ENCODE data around the gene THAP8. TPM values are rescaled to one million over a fixed set of nuclear protein-coding genes. Genes with fewer than 3 reads are reported as not detected.

The THAP8 gene
- total and polyA plus RNA-seq, 2 of the 13 experiments (the other 11 are each of a cell fraction or from before 2014, with no cell fraction given), result 1.7 to 3.7 TPM

DNA sequence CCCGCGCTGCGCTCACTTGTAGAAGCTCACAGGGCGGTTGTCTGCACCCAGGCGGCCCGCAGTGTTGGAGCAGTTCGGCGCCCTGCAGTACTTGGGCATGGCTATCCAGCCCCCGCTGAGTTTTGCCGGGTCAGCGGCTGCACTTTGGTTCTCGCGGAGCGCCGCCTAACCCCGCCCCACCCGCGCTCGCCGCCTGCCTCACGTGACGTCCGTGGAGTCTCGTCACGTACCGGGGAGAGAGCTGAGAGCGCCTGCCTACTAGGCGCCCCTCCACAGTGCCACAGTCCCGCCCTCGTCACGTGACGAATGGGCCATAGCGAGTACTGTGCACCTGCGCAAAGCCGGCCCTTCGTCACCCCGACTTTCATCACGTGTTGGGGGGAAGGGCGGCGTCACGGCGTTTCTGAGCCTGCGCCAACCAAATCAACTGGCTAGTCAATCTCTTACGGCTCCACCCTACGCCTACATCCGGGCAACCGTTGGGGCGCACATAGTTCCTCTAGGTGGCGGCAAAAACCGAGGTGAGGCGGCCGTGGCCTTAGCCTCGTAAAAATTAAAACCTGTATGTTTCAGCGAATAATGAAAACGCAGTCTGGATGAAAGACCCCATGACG lies at the start of gene THAP8 (continued):
- TF ChIP-seq CCAR2 (optimal IDR thresholded peaks at IDR 0.05; ENCODE audit: low read depth, low read length) (no peak), ZSCAN30 (CRISPR knock-in tag; IDR thresholded peaks at IDR 0.05) (no peak), TARDBP (CRISPR knock-in tag; IDR thresholded peaks at IDR 0.05) (peak; percentile 40), JUND (CRISPR knock-in tag; IDR thresholded peaks at IDR 0.05) (no peak; the same call in 1 of the 2 replicates), ZNF768 (CRISPR knock-in tag; IDR thresholded peaks at IDR 0.05) (peak; percentile 39; the same call in 1 of the 2 replicates), ELF1 (CRISPR knock-in tag; IDR thresholded peaks at IDR 0.05) (peak; percentile 54; the same call in 1 of the 2 replicates), ZNF563 (CRISPR knock-in tag; IDR thresholded peaks at IDR 0.05) (no peak), SMYD3 (CRISPR knock-in tag; IDR thresholded peaks at IDR 0.05) (no peak; the same call in 1 of the 2 replicates), JARID2 (CRISPR knock-in tag; IDR thresholded peaks at IDR 0.05; ENCODE audit: insufficient replicate concordance) (no peak), CREB1 (IDR thresholded peaks at IDR 0.05) (peak; percentile 96), CREB1 (CRISPR knock-in tag; IDR thresholded peaks at IDR 0.05) (peak; percentile 89), CBX5 (CRISPR knock-in tag; IDR thresholded peaks at IDR 0.05; ENCODE audit: borderline replicate concordance) (peak; percentile 71; the same call in 1 of the 2 replicates), KLF11 (CRISPR knock-in tag; IDR thresholded peaks at IDR 0.05) (no peak; the same call in 1 of the 2 replicates), TAF15 (IDR thresholded peaks at IDR 0.05; ENCODE audit: low read depth, low read length, poor library complexity, severe bottlenecking) (no peak), ZNF558 (CRISPR knock-in tag; IDR thresholded peaks at IDR 0.05; ENCODE audit: borderline replicate concordance) (no peak), SALL1 (CRISPR knock-in tag; IDR thresholded peaks at IDR 0.05) (peak; percentile 90), SATB2 (CRISPR knock-in tag; IDR thresholded peaks at IDR 0.05) (no peak), ZNF446 (CRISPR knock-in tag; IDR thresholded peaks at IDR 0.05) (0 out of 2 replicates have a peak, but pooled peaks have one; percentile 73)
- TF ChIP-seq, protein P1, sequence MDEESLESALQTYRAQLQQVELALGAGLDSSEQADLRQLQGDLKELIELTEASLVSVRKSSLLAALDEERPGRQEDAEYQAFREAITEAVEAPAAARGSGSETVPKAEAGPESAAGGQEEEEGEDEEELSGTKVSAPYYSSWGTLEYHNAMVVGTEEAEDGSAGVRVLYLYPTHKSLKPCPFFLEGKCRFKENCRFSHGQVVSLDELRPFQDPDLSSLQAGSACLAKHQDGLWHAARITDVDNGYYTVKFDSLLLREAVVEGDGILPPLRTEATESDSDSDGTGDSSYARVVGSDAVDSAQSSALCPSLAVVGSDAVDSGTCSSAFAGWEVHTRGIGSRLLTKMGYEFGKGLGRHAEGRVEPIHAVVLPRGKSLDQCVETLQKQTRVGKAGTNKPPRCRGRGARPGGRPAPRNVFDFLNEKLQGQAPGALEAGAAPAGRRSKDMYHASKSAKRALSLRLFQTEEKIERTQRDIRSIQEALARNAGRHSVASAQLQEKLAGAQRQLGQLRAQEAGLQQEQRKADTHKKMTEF (CRISPR knock-in tag; IDR thresholded peaks at IDR 0.05), result peak; percentile 90; the same call in 1 of the 2 replicates
- TF ChIP-seq, protein P2, sequence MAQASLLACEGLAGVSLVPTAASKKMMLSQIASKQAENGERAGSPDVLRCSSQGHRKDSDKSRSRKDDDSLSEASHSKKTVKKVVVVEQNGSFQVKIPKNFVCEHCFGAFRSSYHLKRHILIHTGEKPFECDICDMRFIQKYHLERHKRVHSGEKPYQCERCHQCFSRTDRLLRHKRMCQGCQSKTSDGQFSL (CRISPR knock-in tag; IDR thresholded peaks at IDR 0.05), result peak; percentile 85
- TF ChIP-seq, protein P3, sequence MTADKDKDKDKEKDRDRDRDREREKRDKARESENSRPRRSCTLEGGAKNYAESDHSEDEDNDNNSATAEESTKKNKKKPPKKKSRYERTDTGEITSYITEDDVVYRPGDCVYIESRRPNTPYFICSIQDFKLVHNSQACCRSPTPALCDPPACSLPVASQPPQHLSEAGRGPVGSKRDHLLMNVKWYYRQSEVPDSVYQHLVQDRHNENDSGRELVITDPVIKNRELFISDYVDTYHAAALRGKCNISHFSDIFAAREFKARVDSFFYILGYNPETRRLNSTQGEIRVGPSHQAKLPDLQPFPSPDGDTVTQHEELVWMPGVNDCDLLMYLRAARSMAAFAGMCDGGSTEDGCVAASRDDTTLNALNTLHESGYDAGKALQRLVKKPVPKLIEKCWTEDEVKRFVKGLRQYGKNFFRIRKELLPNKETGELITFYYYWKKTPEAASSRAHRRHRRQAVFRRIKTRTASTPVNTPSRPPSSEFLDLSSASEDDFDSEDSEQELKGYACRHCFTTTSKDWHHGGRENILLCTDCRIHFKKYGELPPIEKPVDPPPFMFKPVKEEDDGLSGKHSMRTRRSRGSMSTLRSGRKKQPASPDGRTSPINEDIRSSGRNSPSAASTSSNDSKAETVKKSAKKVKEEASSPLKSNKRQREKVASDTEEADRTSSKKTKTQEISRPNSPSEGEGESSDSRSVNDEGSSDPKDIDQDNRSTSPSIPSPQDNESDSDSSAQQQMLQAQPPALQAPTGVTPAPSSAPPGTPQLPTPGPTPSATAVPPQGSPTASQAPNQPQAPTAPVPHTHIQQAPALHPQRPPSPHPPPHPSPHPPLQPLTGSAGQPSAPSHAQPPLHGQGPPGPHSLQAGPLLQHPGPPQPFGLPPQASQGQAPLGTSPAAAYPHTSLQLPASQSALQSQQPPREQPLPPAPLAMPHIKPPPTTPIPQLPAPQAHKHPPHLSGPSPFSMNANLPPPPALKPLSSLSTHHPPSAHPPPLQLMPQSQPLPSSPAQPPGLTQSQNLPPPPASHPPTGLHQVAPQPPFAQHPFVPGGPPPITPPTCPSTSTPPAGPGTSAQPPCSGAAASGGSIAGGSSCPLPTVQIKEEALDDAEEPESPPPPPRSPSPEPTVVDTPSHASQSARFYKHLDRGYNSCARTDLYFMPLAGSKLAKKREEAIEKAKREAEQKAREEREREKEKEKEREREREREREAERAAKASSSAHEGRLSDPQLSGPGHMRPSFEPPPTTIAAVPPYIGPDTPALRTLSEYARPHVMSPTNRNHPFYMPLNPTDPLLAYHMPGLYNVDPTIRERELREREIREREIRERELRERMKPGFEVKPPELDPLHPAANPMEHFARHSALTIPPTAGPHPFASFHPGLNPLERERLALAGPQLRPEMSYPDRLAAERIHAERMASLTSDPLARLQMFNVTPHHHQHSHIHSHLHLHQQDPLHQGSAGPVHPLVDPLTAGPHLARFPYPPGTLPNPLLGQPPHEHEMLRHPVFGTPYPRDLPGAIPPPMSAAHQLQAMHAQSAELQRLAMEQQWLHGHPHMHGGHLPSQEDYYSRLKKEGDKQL (CRISPR knock-in tag; IDR thresholded peaks at IDR 0.05; ENCODE audit: low read depth), result 0 out of 2 replicates have a peak, but pooled peaks have one; percentile 59
- TF ChIP-seq, protein P4, sequence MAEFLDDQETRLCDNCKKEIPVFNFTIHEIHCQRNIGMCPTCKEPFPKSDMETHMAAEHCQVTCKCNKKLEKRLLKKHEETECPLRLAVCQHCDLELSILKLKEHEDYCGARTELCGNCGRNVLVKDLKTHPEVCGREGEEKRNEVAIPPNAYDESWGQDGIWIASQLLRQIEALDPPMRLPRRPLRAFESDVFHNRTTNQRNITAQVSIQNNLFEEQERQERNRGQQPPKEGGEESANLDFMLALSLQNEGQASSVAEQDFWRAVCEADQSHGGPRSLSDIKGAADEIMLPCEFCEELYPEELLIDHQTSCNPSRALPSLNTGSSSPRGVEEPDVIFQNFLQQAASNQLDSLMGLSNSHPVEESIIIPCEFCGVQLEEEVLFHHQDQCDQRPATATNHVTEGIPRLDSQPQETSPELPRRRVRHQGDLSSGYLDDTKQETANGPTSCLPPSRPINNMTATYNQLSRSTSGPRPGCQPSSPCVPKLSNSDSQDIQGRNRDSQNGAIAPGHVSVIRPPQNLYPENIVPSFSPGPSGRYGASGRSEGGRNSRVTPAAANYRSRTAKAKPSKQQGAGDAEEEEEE (CRISPR knock-in tag; IDR thresholded peaks at IDR 0.05; ENCODE audit: borderline replicate concordance), result no peak; the same call in 1 of the 2 replicates
